Tibial nerve (tissue), 4 donors: ENCODE measurements around the gene NPDC1.

ENCODE experiments used
- CTCF ChIP-seq, 5 experiments: fragments of 200-600 bp in 3 of 5; fragments of 450-650 bp in 2 of 5; sonication (generic) in 3 of 5; IDR thresholded peaks; one replicate each; pipeline ENCODE4 v1.5.1; 2016 to 2019; ENCODE audit warnings: antibody characterized with exemption in 5 of 5, mild to moderate bottlenecking in 3 of 5, moderate library complexity in 2 of 5
- EP300 ChIP-seq, 2 donors: sonication (generic); formaldehyde crosslinking; IDR thresholded peaks; one replicate each; pipeline ENCODE4 v1.6.1; 2017; ENCODE audit warnings: antibody characterized with exemption in 2 of 2, mild to moderate bottlenecking in 1 of 2
- POLR2A ChIP-seq, 2 donors: fragments of 450-650 bp; IDR thresholded peaks; one replicate each; pipeline ENCODE4 v1.6.1; 2017; ENCODE audit warnings: antibody characterized with exemption in 2 of 2, mild to moderate bottlenecking in 2 of 2, moderate library complexity in 2 of 2

GRCh38 chr9:137056739-137057415 is 10.9 kb upstream of the NPDC1 start:
- TF ChIP-seq CTCF (IDR thresholded peaks at IDR 0.05), result no peak
- no peak for TF ChIP-seq POLR2A (IDR thresholded peaks at IDR 0.05)
- TF ChIP-seq EP300 (IDR thresholded peaks at IDR 0.05), result no peak
